ENCODE data around the gene MEI1.
"Not testable (repeated sequence)": the region's sequence is repeated elsewhere in the genome, so short reads cannot be mapped to it uniquely, and the experiment has no call there.

The MEI1 gene

DNA sequence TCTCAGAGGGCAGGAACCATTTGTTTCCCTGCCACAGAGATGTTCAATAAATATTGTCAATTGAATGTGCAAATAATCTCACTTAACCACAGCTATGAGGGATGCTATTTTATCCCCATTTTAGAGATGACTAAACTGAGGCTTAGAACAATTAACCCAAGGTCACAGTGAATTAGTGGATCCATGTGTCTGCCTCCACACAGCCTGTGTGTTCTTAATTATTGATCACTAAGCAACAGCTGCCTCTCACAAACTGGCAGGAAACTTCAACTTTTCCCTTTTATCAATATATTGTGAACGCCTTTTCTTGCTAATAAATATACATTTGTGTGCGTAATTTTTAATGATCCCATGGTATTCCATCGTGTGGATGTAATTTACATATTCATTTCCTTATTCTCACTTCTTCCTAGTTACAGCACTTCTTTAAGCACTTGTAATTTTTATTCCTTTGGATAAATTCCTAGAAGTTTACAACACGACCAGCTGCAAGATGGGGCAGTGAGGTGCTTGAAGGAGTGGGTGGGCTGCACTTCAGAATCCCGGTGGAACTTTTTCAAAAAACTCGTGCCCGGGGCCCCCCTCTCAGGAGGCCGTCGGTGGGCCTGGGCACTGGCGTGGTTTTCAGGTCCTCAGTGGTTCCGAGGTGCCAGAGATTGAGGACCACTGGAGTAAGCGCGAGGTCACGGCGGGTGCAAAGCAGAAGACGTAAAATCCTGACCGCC, 132.7 kb downstream of the MEI1 start:
- TF ChIP-seq, protein P1, sequence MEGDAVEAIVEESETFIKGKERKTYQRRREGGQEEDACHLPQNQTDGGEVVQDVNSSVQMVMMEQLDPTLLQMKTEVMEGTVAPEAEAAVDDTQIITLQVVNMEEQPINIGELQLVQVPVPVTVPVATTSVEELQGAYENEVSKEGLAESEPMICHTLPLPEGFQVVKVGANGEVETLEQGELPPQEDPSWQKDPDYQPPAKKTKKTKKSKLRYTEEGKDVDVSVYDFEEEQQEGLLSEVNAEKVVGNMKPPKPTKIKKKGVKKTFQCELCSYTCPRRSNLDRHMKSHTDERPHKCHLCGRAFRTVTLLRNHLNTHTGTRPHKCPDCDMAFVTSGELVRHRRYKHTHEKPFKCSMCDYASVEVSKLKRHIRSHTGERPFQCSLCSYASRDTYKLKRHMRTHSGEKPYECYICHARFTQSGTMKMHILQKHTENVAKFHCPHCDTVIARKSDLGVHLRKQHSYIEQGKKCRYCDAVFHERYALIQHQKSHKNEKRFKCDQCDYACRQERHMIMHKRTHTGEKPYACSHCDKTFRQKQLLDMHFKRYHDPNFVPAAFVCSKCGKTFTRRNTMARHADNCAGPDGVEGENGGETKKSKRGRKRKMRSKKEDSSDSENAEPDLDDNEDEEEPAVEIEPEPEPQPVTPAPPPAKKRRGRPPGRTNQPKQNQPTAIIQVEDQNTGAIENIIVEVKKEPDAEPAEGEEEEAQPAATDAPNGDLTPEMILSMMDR (IDR thresholded peaks at IDR 0.05; ENCODE audit: control insufficient read depth, insufficient read depth, low read depth, low read length, missing control alignments) = no peak
- no peak for DNase-seq (ENCODE audit: low read depth)
- H3K4me3 ChIP-seq (ENCODE audit: control insufficient read depth, low read depth, low read length) = peak overlapping the region; percentile 58

DNA sequence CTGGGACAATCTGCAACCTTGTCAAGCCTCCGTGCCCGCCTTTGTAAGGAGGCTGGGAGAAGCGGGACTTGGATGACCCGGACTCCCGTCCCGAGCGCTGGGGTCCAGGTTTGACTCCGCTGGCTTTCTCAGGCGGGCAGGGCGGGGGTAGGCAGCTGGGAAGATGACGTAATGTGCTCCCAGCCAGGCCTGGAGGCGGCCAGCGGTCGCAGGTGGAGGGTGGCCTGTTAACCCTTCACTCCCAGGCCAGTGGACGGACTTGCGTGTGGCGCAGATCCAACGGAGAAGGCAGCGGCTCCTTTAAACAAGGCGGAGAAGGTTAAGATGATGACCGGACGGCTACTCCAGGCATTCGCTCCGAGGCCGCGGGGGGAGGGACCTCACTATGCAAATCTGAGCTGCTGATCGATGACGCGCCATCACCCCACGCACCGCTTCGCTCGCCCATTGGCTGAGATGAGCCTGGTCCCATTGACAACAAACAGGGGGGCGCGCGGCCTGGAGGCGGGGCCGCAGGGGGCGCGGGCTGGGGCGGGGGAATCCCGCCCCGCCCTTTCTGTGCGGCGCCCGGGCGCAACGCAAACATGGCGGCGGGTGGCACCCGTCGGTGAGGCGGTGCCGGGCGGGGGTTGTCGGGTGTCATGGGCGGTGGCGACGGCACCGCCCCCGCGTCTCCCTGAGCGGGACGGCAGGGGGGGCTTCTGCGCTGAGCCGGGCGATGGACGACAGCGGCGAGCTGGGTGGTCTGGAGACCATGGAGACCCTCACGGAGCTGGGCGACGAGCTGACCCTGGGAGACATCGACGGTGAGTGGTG, 133.5 kb downstream of the MEI1 start, which contains the start of gene SREBF2:
SREBF2 (plus strand) TSS at position 553 of the 816 bp plus-strand sequence; CDS start at position 719, 166 bp downstream.
- DNase-seq (ENCODE audit: low read depth) = peak; percentile 95
- TF ChIP-seq, protein P1 (IDR thresholded peaks at IDR 0.05; ENCODE audit: control insufficient read depth, insufficient read depth, low read depth, low read length, missing control alignments) = no peak
- peak within 1 kb of the TSS; percentile 58 for H3K4me3 ChIP-seq (ENCODE audit: control insufficient read depth, low read depth, low read length)

DNA sequence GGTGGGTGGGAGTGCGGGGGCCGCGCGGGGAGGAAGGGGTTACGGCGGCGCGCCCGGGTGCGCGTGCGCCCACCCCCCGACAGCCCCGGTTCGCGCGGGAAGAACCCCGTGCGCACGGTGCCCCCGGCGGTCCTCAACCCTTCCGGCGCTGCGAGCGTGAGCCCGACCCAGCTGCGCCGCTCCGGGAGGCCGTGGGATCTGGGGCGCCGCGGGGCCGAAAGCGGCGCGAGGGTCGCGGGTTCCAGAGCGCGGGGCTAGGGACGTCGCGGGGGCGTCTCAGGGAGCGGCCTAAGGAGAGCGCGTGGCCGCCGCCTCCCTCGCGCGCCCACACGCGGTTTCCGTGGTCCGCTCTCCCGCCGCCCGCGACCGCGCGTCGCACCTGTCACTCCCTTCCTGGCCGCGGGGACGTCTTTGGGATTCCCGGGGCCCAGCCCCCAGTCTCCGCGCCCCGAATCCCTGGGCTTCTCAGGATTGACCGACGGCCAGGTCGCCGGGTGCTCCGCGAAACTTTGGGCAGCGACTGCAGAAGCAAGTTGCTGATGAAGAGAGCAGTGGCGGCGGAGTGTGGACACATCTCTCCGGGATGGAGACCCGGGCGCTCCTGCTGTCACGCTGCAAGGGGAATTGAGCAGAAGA, 134.2 kb downstream of the MEI1 start:
- no peak for DNase-seq (ENCODE audit: low read depth)
- TF ChIP-seq, protein P1 (IDR thresholded peaks at IDR 0.05; ENCODE audit: control insufficient read depth, insufficient read depth, low read depth, low read length, missing control alignments) = no peak
- peak overlapping the region; percentile 58 for H3K4me3 ChIP-seq (ENCODE audit: control insufficient read depth, low read depth, low read length)

DNA sequence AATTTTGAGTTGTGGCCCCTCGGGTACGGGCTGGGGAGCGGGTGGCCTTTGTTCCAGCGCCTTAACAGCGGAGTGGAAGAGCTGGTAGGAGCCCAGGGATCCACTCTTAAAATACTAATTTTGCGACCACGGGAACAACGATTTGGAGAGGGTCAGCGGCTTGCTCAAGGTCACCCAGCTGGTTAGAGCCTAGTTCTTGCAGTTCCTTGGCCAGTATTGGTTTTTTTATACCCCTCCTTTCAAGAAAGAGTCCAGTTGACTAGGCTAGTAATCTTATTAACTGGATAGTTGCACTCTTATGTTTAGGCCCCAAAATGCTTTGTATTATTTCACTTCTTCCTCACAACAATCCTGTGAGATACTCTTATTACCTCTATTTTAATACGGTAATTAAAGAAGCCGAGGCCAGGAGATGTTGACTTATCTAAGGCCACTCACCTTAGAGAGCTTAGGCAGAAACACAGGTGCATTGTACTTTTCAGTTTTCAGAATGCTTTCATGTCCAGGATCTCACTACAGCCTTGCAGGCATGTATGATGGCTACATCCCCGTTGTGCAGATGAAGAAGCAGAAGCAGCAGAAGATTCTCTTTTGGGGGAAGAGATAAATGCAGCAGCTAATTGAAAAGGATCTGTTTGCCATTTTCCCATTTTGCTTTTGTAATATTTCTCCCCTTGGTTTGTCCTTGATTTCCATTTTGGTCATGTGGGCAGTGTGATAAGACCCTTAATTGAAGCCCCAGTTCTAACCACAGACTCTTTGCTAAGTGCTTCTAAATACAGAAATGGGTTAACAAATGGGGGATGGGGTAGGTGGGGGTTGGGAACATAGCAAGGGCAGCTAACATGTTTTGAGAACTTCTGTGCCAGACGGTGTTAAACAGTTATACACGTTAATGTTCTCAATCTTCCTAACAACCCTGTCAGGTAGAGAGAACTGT, 135.0 kb downstream of the MEI1 start:
- TF ChIP-seq, protein P1 (IDR thresholded peaks at IDR 0.05; ENCODE audit: control insufficient read depth, insufficient read depth, low read depth, low read length, missing control alignments) = no peak
- peak overlapping the region; percentile 58 for H3K4me3 ChIP-seq (ENCODE audit: control insufficient read depth, low read depth, low read length)
- DNase-seq (ENCODE audit: low read depth) = no peak

DNA sequence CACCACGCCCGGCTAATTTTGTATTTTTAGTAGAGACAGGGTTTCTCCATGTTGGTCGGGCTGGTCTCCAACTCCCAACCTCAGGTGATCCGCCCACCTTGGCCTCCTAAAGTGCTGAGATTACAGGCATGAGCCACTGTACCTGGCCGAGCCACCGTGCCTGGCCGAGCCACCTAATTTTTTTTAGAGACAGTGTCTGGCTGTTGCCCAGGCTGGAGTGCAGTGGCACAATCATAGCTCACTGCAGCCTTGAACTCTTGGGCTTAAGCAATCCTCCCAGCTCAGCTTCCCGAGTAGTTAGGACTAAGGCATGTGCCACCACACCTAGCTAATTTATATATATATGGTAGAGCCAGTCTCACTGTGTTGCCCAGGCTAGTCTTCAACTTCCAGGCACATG, 136.2 kb downstream of the MEI1 start:
- DNase-seq (ENCODE audit: low read depth); H3K4me3 ChIP-seq (ENCODE audit: control insufficient read depth, low read depth, low read length): not testable (repeated sequence)

DNA sequence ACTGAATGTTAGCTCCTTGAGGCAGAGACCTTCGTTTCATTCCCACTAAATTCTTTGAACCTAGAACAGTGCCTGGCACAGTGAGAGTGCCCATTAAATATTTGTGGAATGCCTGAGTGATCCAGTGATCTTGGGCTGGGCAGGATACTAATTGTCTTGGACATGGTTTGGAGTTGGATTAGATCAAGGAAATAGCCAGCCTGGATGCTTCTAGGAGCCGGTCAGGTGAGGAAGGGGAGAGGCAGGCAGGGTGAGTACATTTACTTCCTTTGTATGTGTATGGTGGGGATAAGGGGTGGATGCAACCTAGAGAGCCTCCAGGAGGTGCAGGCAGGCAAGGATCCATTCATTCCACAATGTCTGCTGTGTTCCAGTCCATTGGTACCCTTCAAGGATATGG, 137.2 kb downstream of the MEI1 start:
- DNase-seq (ENCODE audit: low read depth) = no peak
- H3K4me3 ChIP-seq (ENCODE audit: control insufficient read depth, low read depth, low read length) = no peak overlapping the region
- TF ChIP-seq, protein P1 (IDR thresholded peaks at IDR 0.05; ENCODE audit: control insufficient read depth, insufficient read depth, low read depth, low read length, missing control alignments) = no peak
